GM06990 (cell line): Measurements from ENCODE around the gene GAS7.

Experiments
- DNase-seq: peaks from one replicate; pipeline ENCODE4 v3.0.0-alpha.2; 2011; ENCODE audit not compliant: insufficient read length; ENCODE audit errors: extremely low read depth
- H3K27me3 ChIP-seq: replicated peaks from 2 replicates; pipeline ENCODE4 v1.6.0; 2011; ENCODE audit warnings: low read length; ENCODE audit not compliant: control insufficient read depth, insufficient read depth
- H3K36me3 ChIP-seq: 2 replicates; pipeline ENCODE4 v1.5.1; 2011; ENCODE audit warnings: low read length; ENCODE audit not compliant: control insufficient read depth, insufficient read depth
- H3K4me3 ChIP-seq: replicated peaks from 2 replicates; pipeline ENCODE4 v1.5.1; 2011; ENCODE audit warnings: low read depth, mild to moderate bottlenecking, control low read depth, low read length
- CTCF ChIP-seq: IDR thresholded peaks from 2 replicates; pipeline ENCODE4 v1.5.1; 2011; ENCODE audit warnings: low read length, control low read depth, mild to moderate bottlenecking, inconsistent platforms; ENCODE audit not compliant: insufficient read depth, poor library complexity, severe bottlenecking

The GAS7 gene

GRCh38 chr17:10073941-10074340 lies 124.5 kb downstream of the GAS7 start:
- no peaks in the 10 kb centered on the region for H3K36me3 ChIP-seq
- no peak for DNase-seq
- no peak overlapping the region for H3K4me3 ChIP-seq
- H3K27me3 ChIP-seq = no peaks in the 10 kb centered on the region
- no peak for TF ChIP-seq CTCF

- Histone ChIP-seq H3K27me3 (no peaks in the 10 kb centered on the region), H3K4me3 (no peak overlapping the region), H3K36me3 (no peaks in the 10 kb centered on the region)
- no peak for DNase-seq
- no peak for TF ChIP-seq CTCF
Measured at GRCh38 chr17:10072556-10073425, 125.6 kb downstream of the GAS7 start.

- DNase-seq = no peak
- TF ChIP-seq CTCF = no peak
- H3K27me3 ChIP-seq = no peaks in the 10 kb centered on the region
- no peaks in the 10 kb centered on the region for H3K36me3 ChIP-seq
- H3K4me3 ChIP-seq = no peak overlapping the region
Measured at GRCh38 chr17:10072086-10072485, 126.3 kb downstream of the GAS7 start.

GRCh38 chr17:10071141-10071540 lies 127.3 kb downstream of the GAS7 start:
- Histone ChIP-seq H3K36me3 (no peaks in the 10 kb centered on the region), H3K27me3 (no peaks in the 10 kb centered on the region), H3K4me3 (no peak overlapping the region)
- DNase-seq = no peak
- no peak for TF ChIP-seq CTCF

DNA sequence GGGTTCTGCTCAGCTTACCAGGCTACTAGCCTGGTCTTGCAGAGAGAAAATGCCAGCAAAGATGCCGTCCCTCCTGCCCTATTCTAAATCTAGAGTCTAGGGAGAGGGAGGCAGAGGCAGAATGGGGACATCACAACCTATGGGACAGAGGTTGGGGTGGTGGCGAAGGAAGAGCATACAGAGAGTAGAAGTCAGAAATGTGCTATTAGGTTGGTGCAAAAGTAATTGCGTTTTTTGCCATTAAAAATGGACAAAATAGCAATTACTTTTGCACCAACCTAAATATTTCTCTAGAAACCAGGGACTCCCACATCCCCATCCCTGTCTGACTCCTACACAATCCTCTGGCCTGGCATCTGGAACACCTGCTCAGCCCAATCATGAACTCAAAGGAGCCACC lies 127.7 kb downstream of the GAS7 start:
- Histone ChIP-seq H3K36me3 (no peaks in the 10 kb centered on the region), H3K4me3 (no peak overlapping the region), H3K27me3 (no peaks in the 10 kb centered on the region)
- DNase-seq = no peak
- no peak for TF ChIP-seq CTCF
